ENCODE results near the gene RNF213.
A peak's percentile ranks its signal among the peaks of the same experiment; 100 is the strongest.

Gene RNF213

GRCh38 chr17:80374039-80374731, 113.5 kb downstream of the RNF213 start:
- no peak for DNase-seq (ENCODE audit: low read depth in 1 of 2, low spot score in 1 of 2)
- Histone ChIP-seq H3K27me3 (ENCODE audit: insufficient read depth, poor library complexity, severe bottlenecking) (no peaks in the 10 kb centered on the region), H3K4me3 (replicated peaks; ENCODE audit: insufficient read depth, low read length) (no peak overlapping the region), H3K27ac (replicated peaks) (no peak overlapping the region)
- TF ChIP-seq REST (IDR thresholded peaks at IDR 0.05; ENCODE audit: insufficient replicate concordance, low read depth) (no peak), CTCF (IDR thresholded peaks at IDR 0.05; ENCODE audit: insufficient read depth, low read length) (no peak), GABPA (IDR thresholded peaks at IDR 0.05; ENCODE audit: low read depth) (no peak), POLR2AphosphoS5 (IDR thresholded peaks at IDR 0.05; ENCODE audit: low read depth) (no peak), SPI1 (IDR thresholded peaks at IDR 0.05; ENCODE audit: borderline replicate concordance, low read depth) (no peak)

- no peak overlapping the region for H3K4me3 ChIP-seq (replicated peaks; ENCODE audit: insufficient read depth, low read length)
- no peaks in the 10 kb centered on the region for H3K27me3 ChIP-seq (ENCODE audit: insufficient read depth, poor library complexity, severe bottlenecking)
- DNase-seq (ENCODE audit: low read depth in 1 of 2, low spot score in 1 of 2), result no peak
- TF ChIP-seq REST (IDR thresholded peaks at IDR 0.05; ENCODE audit: insufficient replicate concordance, low read depth), result no peak
- TF ChIP-seq GABPA (IDR thresholded peaks at IDR 0.05; ENCODE audit: low read depth), result no peak
- TF ChIP-seq SPI1 (IDR thresholded peaks at IDR 0.05; ENCODE audit: borderline replicate concordance, low read depth), result peak; percentile 73
- H3K27ac ChIP-seq (replicated peaks), result no peak overlapping the region
Measured at GRCh38 chr17:80374732-80375585, 114.3 kb downstream of the RNF213 start.

- no peak for DNase-seq (ENCODE audit: low read depth in 1 of 2, low spot score in 1 of 2)
- no peak overlapping the region for H3K27ac ChIP-seq (replicated peaks)
- H3K4me3 ChIP-seq (replicated peaks; ENCODE audit: insufficient read depth, low read length), result no peak overlapping the region
- no peak for TF ChIP-seq CTCF (IDR thresholded peaks at IDR 0.05; ENCODE audit: insufficient read depth, low read length)
- TF ChIP-seq GABPA (IDR thresholded peaks at IDR 0.05; ENCODE audit: low read depth), result no peak
- TF ChIP-seq POLR2AphosphoS5 (IDR thresholded peaks at IDR 0.05; ENCODE audit: low read depth), result no peak
- TF ChIP-seq REST (IDR thresholded peaks at IDR 0.05; ENCODE audit: insufficient replicate concordance, low read depth), result no peak
- no peak for TF ChIP-seq SPI1 (IDR thresholded peaks at IDR 0.05; ENCODE audit: borderline replicate concordance, low read depth)
- H3K27me3 ChIP-seq (ENCODE audit: insufficient read depth, poor library complexity, severe bottlenecking), result no peaks in the 10 kb centered on the region
Measured at GRCh38 chr17:80376531-80376930, 115.9 kb downstream of the RNF213 start.
